GM12874 (cell line): ENCODE measurements around the gene C22orf39.

Source experiments
- TF ChIP-seq, protein P1 (sequence below): IDR thresholded peaks from 2 replicates; pipeline ENCODE4 v1.5.1; 2011; ENCODE audit warnings: low read depth, mild to moderate bottlenecking, control low read depth, low read length, moderate library complexity; ENCODE audit not compliant: insufficient read depth

Gene C22orf39

DNA sequence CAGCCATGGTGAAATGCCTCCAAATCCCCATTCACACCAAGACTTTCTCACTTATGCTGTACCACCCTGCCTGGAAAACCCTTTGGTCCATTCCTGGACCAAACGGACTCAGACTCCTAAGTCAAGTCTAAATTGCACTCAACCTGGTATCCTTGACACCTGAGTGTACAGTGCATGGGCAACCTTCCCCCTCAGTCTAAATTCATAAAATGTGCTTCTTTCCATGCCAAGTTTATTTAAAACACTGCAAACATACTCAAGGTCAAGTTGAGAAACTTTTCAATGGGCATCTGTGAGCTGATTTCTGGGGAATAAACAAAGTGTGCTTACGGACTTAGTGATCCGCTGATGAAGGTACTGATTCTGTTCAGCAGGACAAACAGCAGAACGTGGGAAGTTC is 42.4 kb downstream of the C22orf39 start:
- TF ChIP-seq, protein P1, sequence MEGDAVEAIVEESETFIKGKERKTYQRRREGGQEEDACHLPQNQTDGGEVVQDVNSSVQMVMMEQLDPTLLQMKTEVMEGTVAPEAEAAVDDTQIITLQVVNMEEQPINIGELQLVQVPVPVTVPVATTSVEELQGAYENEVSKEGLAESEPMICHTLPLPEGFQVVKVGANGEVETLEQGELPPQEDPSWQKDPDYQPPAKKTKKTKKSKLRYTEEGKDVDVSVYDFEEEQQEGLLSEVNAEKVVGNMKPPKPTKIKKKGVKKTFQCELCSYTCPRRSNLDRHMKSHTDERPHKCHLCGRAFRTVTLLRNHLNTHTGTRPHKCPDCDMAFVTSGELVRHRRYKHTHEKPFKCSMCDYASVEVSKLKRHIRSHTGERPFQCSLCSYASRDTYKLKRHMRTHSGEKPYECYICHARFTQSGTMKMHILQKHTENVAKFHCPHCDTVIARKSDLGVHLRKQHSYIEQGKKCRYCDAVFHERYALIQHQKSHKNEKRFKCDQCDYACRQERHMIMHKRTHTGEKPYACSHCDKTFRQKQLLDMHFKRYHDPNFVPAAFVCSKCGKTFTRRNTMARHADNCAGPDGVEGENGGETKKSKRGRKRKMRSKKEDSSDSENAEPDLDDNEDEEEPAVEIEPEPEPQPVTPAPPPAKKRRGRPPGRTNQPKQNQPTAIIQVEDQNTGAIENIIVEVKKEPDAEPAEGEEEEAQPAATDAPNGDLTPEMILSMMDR: no peak

DNA sequence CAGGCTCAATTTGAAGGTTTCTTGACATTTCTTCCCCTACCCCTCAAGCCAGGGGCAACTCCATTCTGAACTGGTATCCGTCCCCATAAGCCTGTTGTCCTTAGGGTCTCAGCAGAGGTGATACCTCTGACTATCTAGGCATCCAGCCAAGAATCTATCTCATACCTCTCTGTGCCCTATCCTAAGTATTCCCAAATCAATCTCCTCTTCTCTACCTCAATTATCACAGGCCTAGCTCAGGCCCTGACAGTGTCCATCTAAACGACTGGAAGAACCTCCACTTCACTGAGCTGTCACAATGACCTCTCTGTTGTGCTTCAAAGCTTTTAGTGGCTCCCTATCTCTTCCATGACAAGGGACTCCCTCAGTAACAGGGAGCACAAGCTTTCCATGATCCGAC is 42.8 kb downstream of the C22orf39 start:
- TF ChIP-seq, protein P1: no peak

DNA sequence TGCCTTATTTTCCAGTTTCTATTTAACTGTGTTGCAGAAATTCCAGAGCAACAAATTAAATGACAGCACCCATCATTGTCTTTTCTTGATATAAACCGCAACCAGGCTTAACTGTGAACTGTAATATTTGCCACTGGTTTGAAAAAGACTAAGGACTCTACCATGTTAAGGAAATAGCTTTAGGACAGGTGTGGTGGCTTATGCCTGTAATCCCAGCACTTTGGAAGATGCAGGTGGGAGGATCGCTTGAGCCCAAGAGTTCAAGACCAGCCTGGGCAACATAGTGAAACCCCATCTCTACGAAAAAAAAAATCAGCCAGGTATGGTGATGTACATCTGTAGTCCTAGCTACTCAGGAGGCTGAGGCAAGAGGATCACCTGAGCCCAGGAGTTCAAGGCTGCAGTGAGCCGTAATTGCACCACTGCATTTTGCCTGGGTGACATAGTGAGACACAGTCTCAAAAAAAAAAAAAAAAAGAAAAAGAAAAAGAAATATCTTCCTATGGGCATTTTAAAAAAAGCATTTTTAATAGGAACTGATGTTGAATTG is 44.8 kb downstream of the C22orf39 start:
- TF ChIP-seq, protein P1: no peak

DNA sequence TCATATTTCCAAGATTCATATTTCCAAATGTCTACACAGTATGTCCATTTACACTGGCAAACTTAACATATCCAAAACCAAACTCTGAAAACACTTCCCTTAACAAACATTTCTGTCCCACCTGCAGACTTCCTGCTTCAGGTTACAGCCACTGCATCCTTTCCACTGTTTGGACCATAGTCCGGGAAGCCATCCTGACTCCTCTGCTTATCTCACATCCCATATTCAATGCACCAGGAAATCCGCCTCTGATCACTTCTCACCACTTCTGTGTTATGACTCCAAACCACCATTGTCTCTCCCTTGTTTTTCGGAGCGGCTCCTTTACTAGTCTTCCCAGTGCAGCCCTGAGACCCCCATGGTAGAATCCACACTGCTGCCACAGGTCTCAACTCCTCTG is 46.0 kb downstream of the C22orf39 start:
- TF ChIP-seq, protein P1: no peak

DNA sequence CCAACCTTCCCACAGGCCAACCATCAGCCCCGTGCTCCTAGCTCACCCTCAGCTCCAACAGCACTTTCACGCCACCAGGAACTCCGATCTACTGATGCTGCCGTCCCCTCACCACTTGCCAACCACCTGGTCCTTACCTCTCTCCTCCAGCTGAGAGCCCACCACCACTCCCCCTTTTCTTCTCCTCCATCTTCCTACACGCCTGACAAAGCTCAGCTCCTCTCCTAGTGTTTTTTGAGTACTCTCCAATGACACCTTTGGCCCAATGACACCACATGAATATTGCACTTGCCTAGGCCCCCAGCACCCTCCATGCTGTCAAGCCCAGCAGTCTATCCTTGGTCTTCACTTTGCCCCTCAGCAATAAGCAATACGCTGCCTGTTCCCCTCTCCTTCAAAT is 46.6 kb downstream of the C22orf39 start:
- TF ChIP-seq, protein P1: no peak

DNA sequence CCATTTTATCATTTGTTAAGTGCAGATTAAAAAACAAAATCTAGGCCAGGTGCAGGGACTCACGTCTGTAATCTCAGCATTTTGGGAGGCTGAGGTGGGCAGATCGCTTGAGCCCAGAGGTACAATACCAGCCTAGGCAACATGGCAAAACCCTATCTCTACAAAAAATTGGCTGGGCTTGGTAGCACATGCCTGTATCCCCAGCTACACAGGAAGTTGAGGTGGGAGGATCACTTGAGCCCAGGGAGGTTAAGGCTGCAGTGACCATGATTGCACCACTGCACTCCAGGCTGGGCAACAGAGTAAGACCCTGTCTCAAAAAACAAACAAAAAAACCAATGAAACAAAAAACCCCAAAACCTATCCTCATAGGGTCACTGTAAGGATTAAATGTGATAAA is 48.9 kb downstream of the C22orf39 start:
- TF ChIP-seq, protein P1: no peak

DNA sequence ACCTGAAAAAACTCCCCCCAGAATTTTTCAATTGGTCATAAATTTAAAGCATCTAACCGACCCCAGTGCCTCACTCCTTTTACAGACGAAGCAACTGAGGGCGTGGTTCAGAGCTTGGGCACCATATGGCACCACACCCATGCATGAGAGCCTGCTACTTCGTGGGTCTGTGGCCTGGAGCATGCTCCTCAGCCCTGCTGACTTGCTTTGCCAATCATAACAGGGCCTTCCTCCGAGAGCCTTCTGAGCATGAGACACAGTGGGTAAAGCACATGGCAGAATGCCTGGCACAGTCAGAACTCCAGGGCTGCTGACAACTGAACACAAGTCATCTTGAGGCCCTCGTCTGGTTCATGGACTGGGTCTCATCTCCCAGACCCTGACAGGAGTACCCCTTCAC is 49.3 kb downstream of the C22orf39 start:
- TF ChIP-seq, protein P1: no peak
